ENCODE results near the gene PTPRF.

- TF ChIP-seq POLR2A (IDR thresholded peaks at IDR 0.05) (no peak), CTCF (IDR thresholded peaks at IDR 0.05) (no peak)
Measured at GRCh38 chr1:43531906-43532584, 1.4 kb downstream of the PTPRF start.
